ENCODE results near the gene ZBTB47.

Gene ZBTB47

DNA sequence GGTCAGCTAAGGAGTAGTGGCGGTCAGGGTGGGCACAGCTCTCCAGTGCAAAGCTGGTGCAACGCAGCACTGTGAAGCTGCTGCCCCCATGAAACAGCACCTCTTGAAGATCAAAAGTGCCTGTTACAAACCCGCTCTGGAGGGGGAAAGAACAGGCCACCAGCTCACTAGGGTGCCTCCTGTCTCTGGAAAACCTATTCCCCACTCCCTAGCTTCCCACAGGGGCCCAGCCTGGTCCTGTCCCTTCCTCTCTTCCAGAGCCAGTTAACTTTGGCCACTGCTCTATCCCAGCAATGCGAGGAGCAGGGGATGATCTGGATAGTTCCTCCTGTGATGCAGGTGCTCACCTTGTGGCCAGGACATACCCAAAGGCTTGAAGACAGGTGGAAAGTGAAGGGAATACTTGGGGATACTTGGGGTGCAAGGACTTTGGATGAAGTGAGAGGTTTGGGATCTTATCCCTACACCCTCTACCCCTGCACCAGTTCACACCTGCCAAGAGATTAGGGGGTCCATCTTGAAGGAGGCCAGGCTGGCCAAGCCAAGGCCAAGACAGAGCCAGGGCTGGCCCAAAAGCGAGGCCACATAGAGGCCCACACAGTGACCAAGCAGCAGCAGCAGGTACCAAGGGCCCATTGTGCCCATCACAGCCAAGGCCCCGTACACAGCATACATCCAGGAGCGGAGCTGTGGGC is 44.9 kb downstream of the ZBTB47 start:
- DNase-seq (ENCODE audit: low read depth in 4 of 4, low spot score in 1 of 4): no peak

DNA sequence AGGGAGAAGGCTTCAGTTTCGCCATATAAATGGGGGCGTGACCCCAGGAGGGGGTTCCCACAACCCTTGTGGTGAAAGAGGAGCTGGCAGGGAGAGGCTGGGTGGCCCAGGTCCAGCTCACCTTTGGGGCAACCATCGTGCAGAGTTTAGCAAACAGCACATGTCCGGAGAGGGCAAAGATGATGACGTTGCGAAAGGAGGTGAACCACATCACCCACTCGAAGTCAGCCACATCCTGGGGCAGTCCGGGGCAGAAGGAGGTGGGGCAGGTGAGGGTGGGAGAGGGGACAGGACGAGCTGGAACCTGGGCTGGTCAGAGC is 45.4 kb downstream of the ZBTB47 start:
- DNase-seq (ENCODE audit: low read depth in 4 of 4, low spot score in 1 of 4): no peak

DNA sequence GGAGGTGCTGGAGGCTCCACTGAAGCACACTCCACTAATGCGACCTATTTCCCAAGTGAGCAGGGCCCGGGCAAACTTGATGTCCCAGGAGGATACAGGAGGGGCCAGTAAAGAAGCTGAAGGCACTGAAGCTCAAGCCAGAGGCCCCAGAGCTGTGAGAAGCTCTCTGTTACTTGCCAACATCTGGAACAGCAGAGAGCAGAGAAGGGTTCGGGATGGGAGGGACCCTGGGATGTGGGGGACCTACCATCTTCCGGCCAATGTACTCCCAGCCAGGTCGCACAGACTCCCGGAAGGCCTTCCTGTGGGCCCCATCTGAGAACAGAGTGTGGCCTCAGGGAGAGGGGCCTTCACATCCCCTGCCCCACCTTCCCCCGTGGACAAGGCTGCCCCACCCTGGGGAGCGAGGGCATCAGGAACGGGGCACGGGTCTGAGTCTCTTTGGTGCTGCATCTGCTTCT is 46.0 kb downstream of the ZBTB47 start:
- DNase-seq (ENCODE audit: low read depth in 4 of 4, low spot score in 1 of 4): no peak

GRCh38 chr3:42700366-42701288 is 47.1 kb downstream of the ZBTB47 start:
- no peak for DNase-seq (ENCODE audit: low read depth in 4 of 4, low spot score in 1 of 4)

DNA sequence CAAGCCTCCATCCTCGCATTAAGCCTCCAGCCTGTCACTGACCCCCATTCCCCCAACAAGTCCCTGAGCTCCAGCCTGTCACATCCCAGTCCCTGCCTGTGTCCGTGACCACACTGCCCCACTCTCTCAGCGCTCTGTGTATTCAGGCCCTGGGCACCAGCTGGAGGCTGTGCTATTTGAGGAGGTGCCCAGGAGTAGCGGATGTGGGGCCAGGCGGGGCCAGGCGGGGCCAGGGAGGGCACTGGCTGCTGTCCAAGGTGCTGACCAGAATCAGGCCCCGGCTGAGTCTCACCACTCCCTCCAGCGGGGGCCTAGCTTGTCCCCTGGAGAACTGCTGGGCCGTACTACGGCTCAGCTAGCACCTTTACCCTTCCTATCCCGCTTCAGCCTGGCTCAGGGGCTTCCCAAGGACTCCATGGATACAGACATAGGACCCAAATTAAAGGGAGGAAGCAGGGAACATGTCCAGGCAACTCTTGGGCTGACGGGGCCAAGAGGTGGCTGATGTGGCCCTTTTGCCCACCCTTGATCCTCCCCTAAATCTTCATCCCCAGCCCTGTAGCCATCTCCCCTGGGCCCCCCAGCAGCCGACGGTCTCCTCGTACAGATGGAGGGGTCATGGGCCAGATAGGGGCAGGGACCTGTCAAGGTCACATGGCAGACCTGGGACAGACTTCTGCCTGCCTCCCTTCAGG is 48.0 kb downstream of the ZBTB47 start:
- DNase-seq (ENCODE audit: low read depth in 4 of 4, low spot score in 1 of 4): peak in 3 of 4 experiments; percentile 17 to 36 (median 26)

DNA sequence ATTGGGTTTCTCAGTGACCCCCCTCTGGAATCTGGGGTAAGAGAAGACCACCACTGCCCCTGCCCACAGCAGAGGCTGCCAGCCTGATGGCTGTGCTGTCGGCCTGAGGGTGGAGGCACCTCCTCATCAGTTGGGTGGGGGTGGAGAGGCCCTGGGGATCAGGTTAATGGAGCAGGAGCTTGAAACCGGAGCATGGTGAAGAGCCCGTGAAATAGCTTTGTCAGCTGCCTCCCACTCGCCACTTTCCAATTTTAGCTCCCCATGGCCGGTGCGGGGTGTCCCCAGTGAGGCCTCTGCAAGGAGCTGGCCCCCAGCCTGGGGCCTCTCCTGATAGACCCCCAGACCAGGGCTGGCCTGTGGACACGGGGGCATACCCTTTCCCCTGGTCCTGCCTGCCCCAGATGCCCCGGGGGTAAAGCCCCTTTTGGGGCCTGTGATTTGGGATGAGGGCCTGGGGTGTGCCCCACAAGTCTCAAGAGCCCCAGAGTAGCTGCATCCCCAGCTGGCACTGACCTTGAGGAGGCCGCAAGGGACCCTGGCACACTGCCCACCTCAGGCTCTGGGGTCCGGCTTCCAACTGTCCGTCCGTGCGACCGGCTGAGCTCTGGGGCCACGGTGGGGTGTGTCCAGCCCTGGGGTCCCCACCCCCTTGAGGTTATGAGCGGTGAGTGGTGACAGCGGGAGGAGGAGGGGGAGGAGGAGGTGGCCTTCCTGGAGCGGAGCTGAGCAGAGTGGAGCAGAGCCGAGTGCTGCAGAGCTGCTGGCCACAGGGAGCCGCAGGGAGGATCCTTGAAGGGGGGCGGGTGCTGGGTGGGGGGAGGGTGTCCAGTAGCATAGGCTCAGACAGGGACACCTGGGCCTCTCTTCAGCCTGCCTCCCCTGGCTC is 48.8 kb downstream of the ZBTB47 start, which contains the start of gene HHATL:
Gene HHATL (minus strand): TSS at position 733 of the 886 bp plus-strand sequence. CDS start 1,972 bp downstream, outside the sequence.
- no peak for DNase-seq (ENCODE audit: low read depth in 4 of 4, low spot score in 1 of 4)

DNA sequence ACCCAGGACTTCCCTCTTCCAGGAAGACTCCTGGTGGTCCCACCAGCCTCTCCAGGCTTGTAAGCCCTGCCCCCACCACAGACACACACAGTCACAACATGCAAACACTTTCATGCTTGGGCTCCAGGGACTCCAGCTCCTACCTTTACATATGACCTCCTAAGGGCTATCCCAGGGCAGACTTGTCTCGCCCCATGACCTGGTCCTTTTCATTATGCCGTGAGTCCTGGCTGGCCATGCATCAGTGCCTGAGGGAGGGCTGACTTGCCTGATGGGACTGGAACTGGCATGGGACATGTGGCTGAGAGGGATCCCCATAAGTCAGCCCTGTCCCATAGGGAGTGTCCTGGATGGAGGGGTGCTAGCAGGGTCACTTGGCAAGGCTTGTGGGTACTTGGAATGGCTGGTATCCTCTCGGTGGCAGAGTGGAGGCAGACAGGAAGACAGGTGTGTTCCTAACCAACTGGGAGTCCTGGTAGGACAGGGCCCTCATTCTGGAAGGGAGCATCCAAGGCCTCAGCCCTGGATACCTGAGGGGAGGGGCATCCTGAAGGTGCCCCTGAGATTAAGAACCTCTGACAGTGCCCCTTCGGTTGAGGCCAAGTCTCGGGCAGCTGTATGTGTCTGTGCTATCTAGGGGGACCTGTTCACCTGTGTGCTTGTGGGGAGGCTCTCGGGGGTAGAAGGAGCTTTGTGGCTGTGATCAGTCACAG is 49.6 kb downstream of the ZBTB47 start:
- DNase-seq (ENCODE audit: low read depth in 4 of 4, low spot score in 1 of 4): no peak

DNA sequence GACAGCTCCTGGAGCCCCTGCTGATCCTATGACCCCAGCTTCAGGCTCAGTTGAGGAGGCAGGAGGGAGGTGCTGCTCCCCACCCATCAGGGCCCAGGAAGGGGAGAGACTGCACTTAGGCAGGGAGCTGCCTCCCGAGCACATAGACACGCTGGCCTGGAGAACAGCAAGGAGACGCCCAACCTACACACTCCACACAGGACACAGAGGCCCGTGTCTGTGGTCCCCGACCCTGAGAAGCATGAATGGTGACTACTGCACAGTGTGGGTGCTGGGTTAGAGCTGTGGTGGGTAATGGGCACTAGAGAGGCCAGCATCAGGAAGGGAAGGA is 50.2 kb downstream of the ZBTB47 start:
- no peak for DNase-seq (ENCODE audit: low read depth in 4 of 4, low spot score in 1 of 4)

- no peak for DNase-seq (ENCODE audit: low read depth in 4 of 4, low spot score in 1 of 4)
Measured at GRCh38 chr3:42704136-42704841, 50.8 kb downstream of the ZBTB47 start.

DNA sequence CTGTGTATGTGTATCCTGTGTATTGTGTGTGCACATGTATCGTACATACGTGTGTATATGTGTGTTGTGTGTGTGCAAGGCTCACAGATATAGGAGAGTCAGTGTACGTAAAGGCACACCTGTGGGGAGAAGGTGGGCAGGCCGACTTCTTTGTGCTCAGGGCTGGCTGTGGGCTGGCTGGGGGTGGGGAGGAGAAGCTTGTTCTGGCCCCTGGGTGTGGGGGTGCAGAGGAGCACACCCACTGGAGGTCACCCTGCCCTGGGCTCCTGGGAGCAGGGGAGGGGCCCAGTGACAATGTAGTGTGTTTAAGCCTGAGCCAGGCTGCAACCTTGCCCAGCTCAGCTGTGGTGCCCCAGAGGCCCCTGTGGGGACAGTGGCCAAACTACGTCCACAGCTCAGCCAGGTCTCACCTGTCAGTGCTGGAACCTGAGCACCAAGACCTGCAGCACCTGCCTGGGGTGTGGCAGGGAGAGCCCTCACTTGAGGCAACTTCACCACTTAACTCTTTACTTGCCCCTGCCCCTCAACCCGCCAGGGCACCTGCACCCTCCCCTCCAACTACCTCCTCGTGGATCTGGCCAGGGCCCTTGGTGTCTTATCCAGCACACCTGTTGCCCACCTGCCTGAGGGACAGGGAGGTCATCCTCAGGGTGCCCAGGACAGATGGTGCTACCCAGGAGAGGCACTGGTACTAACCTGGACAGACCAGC is 51.7 kb downstream of the ZBTB47 start:
- no peak for DNase-seq (ENCODE audit: low read depth in 4 of 4, low spot score in 1 of 4)

DNA sequence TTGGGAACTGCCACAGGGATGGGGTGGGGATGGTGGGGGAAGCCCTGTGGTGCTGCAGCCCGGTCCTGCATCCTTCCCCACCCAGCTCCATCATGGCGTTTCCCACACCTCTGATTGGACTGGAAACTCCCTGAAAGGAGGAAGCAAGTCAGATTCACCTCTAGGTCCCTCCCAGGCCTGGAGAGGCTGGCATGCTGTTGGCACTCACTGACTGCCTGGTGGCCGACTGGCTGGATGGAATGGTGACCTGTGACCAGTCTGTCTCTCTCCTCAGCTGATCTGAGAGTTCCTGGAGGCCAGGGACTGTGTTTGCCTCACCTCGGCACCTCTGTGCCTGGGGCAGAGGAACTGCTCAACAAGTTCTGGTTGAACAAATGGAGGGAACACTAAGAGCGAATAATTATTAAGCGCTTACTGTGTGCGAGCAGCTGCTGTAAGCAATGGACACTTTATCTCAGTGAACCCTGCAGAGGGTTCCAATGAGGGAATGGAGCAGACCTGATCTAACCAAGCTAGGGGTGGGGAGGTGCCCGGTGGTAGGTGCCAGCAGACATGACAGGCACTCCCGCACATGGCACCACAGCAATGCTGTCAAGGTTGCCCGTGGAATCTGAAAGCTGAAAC is 52.6 kb downstream of the ZBTB47 start:
- no peak for DNase-seq (ENCODE audit: low read depth in 4 of 4, low spot score in 1 of 4)

- no peak for DNase-seq (ENCODE audit: low read depth in 4 of 4, low spot score in 1 of 4)
Measured at GRCh38 chr3:42706721-42707619, 53.5 kb downstream of the ZBTB47 start.

DNA sequence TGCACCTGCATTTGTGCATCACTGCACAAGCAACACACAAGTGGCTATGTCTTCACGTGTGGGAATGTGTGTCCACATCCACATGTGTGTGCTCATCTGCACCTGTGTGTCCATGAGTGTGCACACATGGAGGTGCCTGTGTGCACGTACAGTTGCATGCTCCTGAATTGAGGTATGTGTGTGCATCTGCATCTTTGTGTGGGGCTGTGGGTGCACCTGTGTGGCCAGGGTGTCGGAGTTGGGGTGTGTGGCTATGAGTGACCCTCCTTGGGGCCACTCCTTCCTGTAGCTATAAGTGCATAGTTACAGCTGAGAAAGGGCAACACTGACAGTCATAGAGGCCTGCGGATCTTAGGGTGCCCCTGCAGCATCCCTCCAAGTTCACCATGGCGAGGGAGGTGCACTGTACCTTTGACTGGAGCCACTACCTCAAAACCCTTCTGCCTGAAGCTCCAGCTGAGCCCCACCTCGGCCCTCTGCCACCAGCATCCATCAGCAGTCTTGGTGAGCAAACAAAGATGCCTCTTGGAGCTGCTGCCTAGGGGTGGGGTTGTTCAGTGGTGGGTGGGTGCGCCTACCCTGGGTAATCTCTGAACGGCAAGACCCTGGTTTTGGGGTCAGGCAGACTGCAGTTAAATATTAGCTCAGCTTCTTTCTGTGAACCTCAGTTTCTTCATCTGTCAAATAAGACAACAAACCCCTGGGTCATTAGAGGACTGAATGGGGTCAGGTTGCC is 54.3 kb downstream of the ZBTB47 start:
- DNase-seq (ENCODE audit: low read depth in 4 of 4, low spot score in 1 of 4): no peak

GRCh38 chr3:42708611-42709151 is 55.2 kb downstream of the ZBTB47 start:
- no peak for DNase-seq (ENCODE audit: low read depth in 4 of 4, low spot score in 1 of 4)

- DNase-seq (ENCODE audit: low read depth in 4 of 4, low spot score in 1 of 4): no peak
Measured at GRCh38 chr3:42709621-42710020, 56.1 kb downstream of the ZBTB47 start.

DNA sequence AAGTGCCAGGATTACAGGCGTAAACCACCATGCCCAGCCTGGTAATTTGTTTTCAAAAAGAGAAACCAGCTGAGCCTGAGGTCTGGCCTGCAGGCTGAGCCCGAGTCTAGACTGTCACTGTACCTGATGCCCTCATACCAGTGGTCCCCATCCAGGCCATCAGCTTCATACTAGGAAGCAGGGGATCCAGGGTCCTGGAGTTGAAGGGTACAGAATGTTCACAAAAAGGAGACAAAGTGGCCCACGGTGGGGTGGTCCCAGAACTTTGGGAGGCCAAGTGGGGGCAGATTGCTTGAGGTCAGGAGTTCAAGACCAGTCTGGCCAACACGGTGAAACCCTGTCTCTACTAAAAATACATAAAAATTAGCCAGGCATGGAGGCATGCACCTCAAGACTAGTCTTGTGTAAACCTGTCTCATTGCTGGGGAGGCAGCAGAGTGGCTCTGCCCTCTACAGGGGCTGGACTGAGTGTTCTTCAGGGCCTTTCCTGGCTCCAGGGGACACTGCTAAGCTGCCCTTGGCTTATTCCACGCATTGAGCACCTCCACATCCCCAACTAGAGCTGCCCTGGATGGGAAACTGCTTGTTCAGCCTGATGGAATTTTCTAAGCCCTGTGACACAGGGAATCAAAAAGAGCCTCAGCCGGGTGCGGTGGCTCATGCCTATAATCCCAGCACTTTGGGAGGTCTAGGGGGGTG is 57.0 kb downstream of the ZBTB47 start:
- no peak for DNase-seq (ENCODE audit: low read depth in 4 of 4, low spot score in 1 of 4)

Measured in stimulated activated CD4-positive, alpha-beta T cell treated with anti-CD3 and anti-CD28 coated beads, Interleukin-1b, Interleukin-23, amount 100 ng/mL, for 24 hours (primary cell).